Astrocyte of the cerebellum (primary cell): Measurements from ENCODE around the gene LMAN2.

Experiments
- DNase-seq: peaks from one replicate; pipeline ENCODE4 v3.0.0-alpha.2; 2011; ENCODE audit warnings: low read depth
- H3K4me3 ChIP-seq: 2 replicates; pipeline ENCODE4 v1.5.1; 2011; ENCODE audit warnings: mild to moderate bottlenecking, low read depth, low read length, moderate library complexity
- in situ Hi-C: cut with HindIII; loops from 2 replicates; pipeline ENCODE4 v1.10.0; 2017; ENCODE audit warnings: low sequenced_read_pairs
- TF ChIP-seq, protein P1 (sequence below): IDR thresholded peaks from 2 replicates; pipeline ENCODE4 v1.5.1; 2012; ENCODE audit warnings: low read length, low read depth, moderate library complexity, mild to moderate bottlenecking; ENCODE audit errors: missing control alignments

The LMAN2 gene

DNA sequence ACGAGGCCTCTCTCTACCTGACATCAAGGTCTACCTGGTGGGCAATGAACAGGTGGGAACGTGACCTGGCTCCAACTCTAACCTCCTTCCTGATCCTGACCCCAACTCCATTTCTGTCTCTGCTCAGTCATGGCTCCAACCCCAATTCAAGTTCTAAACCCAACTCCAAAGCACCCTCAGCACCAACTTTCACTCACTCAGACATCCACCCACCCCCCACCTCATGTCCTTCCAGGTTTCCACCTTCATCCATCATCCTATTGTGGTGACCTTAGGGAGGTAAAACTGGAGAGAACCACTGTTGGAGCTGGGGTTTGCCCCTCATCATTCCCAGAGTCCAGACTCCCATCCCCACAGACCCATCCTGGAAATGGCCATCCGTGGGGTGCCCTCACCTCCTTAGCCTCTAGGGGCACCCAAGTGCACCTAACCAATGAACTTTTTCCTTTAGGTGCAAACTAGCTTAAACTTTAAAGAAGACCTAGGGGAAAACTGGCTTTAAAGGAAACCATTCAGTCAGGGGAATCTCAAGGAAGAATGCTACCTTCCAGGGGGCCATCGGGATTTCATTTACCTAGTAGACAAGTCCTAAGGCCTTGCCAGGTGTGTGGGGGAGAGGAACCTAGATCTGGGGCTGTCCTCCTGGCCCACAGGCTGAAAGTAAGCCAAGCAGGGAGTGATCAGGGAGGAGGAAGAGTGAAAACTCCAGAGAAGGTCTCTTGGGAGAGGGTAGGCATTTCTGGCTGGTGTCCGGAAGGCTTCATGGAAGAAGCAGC lies 17.6 kb upstream of the LMAN2 start:
- no peak overlapping the region for H3K4me3 ChIP-seq
- TF ChIP-seq, protein P1, sequence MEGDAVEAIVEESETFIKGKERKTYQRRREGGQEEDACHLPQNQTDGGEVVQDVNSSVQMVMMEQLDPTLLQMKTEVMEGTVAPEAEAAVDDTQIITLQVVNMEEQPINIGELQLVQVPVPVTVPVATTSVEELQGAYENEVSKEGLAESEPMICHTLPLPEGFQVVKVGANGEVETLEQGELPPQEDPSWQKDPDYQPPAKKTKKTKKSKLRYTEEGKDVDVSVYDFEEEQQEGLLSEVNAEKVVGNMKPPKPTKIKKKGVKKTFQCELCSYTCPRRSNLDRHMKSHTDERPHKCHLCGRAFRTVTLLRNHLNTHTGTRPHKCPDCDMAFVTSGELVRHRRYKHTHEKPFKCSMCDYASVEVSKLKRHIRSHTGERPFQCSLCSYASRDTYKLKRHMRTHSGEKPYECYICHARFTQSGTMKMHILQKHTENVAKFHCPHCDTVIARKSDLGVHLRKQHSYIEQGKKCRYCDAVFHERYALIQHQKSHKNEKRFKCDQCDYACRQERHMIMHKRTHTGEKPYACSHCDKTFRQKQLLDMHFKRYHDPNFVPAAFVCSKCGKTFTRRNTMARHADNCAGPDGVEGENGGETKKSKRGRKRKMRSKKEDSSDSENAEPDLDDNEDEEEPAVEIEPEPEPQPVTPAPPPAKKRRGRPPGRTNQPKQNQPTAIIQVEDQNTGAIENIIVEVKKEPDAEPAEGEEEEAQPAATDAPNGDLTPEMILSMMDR = peak; percentile 69
- DNase-seq = no peak
- in situ Hi-C loops = no loop called here

DNA sequence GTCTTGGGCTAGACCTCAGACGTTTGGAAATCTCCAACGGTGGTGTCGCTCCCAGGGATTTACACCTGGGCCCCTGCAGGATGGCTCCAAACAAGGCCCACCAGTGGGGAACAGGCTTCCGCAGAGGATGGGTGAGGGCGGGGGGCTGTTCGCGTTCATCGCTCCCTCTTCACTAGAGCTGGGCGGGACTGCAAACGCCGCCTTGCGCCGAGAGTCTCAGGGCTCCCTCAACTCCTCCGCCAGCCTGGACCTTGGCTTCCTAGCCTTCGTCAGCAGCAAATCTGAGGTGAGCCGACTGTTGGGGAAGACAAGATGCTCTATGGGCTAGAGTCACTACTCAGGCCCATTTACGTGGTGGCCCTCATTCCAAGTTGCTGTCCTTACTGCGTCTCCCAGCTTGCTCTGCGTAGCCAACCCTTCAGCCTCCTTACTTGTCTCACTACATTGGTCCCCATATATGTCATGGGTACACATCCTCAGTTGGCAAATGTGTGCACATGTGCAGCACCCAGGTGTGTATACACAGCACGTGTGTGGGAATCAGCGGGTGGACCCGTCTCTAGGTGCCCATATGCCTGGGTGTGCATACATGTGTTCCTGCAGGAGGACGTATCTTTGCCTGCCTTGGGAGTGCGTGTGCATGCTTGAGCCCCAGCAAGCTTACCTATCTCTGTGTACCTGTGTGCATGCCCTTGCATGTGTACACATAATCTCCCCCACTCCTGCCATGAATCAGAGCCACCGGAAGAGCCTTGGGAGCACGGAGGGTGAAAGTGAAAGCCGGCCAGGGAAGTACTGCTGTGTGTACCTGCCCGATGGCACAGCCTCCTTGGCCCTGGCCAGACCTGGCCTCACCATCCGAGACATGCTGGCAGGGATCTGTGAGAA lies 16.8 kb upstream of the LMAN2 start:
- DNase-seq = no peak
- TF ChIP-seq, protein P1 = no peak
- peak overlapping the region; percentile 35 for H3K4me3 ChIP-seq
- in situ Hi-C loops = no loop called here

DNA sequence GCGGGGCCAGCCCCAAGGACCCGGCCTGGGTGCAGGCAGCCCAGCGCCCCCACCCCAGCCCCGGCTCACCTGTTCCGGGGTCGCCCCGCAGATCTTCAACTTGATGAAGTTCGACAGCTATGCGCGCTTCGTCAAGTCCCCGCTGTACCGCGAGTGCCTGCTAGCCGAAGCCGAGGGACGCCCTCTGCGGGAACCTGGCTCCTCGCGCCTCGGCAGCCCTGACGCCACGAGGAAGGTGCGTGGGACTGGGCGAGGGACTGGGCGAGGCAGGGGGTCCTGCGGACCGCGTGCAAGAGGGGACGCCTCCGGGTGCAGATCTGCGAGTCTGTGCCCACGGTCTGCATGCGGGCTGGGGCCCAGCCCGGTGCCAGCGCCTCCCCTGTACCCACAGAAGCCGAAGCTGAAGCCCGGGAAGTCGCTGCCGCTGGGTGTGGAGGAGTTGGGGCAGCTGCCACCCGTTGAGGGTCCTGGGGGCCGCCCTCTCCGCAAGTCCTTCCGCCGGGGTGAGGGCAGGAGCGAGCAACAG lies 15.9 kb upstream of the LMAN2 start:
- peak overlapping the region; percentile 35 for H3K4me3 ChIP-seq
- DNase-seq = no peak
- in situ Hi-C loops = no loop called here
- TF ChIP-seq, protein P1 = no peak

DNA sequence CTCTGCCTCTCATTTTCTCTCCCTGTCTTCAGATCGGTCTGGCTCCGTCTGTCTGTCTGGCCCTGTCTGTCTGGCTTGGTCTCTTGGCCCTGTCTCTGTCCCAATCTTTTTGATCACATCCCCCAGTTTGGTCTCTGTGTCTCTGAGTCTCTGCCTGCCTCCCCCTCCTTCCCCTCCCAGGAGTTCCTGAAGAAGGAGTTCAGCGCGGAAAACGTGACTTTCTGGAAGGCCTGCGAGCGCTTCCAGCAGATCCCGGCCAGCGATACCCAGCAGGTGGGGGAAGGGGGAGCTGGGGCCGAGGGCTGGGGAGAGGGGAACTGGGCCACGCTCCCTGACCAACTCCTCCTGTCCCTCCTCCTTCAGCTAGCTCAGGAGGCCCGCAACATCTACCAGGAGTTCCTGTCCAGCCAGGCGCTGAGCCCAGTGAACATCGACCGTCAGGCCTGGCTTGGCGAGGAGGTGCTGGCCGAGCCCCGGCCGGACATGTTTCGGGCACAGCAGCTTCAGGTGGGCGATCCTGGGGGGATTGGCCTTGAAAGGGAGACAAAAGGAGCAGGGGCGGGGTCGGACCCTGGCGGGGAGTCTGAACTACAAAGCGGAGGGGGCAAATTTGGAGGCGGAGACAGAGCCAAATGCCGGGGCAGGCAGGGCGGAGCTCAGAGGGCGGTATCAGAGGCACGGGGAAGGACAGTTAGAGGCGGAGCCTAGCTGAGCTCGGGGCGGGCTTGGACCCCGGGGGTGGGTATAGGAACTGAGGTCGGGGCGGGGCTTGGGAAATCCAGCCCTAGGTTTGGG lies 15.3 kb upstream of the LMAN2 start:
- peak; percentile 37 for DNase-seq
- TF ChIP-seq, protein P1 = no peak
- in situ Hi-C loops = no loop called here
- H3K4me3 ChIP-seq = peak overlapping the region; percentile 35

DNA sequence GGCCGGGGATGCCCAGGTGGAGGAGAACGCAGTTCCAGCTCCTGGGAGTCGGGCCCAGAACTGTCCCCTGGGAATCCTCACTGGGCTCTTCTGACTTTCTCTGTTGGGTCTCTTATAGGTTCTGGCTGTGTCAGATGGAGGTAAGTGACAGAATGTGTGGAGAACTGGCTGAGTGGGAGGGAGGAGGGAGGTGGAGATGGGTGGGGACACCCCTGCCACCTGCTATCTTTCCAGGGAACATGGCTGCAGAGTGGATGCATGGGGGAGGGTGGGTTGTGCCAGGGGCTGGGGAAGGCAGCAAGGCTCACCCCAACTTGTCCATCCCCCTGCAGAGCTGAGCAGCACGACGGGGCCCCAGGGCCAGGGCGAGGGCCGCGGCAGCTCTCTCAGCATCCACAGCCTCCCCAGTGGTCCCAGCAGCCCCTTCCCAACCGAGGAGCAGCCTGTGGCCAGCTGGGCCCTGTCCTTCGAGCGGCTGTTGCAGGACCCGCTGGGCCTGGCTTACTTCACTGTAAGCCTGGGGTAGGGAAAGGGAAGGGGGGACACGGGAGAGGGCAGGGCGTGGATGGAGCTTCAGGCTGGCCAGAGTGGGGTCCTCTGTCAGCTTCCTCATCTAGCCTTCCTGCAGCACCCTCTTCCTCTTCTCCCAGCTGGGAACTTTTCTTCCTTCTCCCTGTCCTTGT lies 14.5 kb upstream of the LMAN2 start:
- no peak overlapping the region for H3K4me3 ChIP-seq
- TF ChIP-seq, protein P1 = no peak
- no peak for DNase-seq
- in situ Hi-C loops = no loop called here
